ENCODE results near the gene EGLN3. TPM values are rescaled to one million over a fixed set of nuclear protein-coding genes. Genes with fewer than 3 reads are reported as not detected.

The EGLN3 gene
- total RNA-seq, 2 donors from 2014 or later: 10.3 to 16.9 TPM

DNA sequence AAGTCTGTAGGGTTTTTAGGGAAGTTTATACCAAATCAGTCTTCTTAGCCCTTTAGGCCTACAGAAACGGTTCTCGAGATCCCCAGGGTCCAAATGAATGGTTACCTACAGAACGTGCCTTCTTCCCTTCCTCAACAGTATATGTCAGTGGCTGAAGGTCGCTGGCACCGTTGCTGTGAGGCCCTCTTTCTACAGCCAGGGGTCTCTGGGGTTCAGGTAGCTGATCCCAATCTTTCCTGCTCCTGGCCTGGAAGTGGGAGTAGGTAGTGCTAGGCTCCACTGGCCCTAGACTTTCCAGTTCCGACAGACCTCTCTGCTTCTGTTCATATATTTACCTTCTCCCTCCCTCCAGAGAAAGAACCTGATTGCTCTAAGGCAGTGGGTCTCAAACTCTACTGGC is 6.4 kb upstream of the EGLN3 start:
- H3K36me3 Mint-ChIP-seq (ENCODE audit: low read depth): peaks cover 2% of the 10 kb centered on the region
- ATAC-seq (no peak), DNase-seq (no peak)
- no peaks in the 10 kb centered on the region for H3K9me3 ChIP-seq (ENCODE audit: control insufficient read depth, low read length, poor library complexity, severe bottlenecking)
- H3K4me1 Mint-ChIP-seq: peaks cover 9% of the 10 kb centered on the region
- peaks cover 13% of the 10 kb centered on the region for H3K27me3 Mint-ChIP-seq
- no peak overlapping the region for H3K27ac Mint-ChIP-seq
- no peak overlapping the region for H3K4me3 Mint-ChIP-seq

DNA sequence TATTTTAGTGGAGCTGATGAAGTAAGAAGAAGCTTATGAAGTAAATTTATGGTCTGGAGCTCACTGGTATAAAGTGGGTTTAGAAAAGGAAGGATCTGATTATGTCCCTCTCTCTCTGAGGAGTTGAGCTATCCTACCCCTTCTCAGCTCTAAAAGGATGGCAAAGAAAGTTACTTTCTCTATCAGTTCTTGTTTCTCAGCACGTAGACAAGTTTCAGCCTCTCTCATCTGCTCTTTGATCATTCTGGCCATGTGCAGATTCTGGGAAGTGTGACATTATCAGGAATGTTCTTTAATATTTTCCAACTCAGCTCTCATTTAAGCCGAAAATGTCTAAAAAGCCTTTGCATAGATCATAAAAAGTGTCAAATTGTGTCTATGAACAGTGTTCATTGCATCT is 5.8 kb upstream of the EGLN3 start:
- DNase-seq (no peak), ATAC-seq (no peak)
- Mint-ChIP-seq H3K27me3 (peaks cover 15% of the 10 kb centered on the region), H3K4me3 (no peak overlapping the region), H3K4me1 (peaks cover 10% of the 10 kb centered on the region), H3K36me3 (ENCODE audit: low read depth) (peaks cover 2% of the 10 kb centered on the region), H3K27ac (no peak overlapping the region)
- H3K9me3 ChIP-seq (ENCODE audit: control insufficient read depth, low read length, poor library complexity, severe bottlenecking): no peaks in the 10 kb centered on the region

DNA sequence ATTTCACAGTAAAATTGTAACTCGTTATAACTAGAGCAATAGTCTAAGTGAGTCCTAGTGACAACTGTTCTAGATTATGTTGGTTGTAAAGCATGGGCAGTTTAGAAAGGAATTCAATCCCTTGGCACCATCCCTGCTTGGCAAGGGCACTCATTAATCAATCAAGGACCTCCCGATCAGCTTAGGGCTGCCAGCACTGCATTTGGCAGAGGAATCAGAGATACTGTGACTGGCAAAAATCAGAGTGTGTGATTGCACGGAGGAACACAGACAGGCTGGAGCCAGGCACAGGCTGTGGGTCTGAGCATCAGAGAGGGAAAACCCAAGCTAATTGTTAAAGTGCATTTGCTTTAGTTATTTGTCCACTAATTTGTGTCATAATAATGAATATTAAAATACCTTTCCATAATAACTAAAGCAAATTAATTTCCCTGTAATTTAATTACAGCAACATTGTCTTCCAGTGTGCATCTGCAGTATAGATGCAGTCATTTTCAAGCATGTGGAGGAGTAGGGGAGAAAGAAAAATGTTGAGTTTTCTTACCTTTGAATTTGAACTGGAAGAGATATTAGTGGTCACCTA is 3.2 kb upstream of the EGLN3 start:
- Mint-ChIP-seq H3K36me3 (ENCODE audit: low read depth) (peaks cover 2% of the 10 kb centered on the region), H3K27ac (no peak overlapping the region), H3K27me3 (peaks cover 15% of the 10 kb centered on the region), H3K4me3 (no peak overlapping the region), H3K4me1 (peaks cover 12% of the 10 kb centered on the region)
- ATAC-seq (no peak), DNase-seq (no peak)
- peaks cover 2% of the 10 kb centered on the region for H3K9me3 ChIP-seq (ENCODE audit: control insufficient read depth, low read length, poor library complexity, severe bottlenecking)

DNA sequence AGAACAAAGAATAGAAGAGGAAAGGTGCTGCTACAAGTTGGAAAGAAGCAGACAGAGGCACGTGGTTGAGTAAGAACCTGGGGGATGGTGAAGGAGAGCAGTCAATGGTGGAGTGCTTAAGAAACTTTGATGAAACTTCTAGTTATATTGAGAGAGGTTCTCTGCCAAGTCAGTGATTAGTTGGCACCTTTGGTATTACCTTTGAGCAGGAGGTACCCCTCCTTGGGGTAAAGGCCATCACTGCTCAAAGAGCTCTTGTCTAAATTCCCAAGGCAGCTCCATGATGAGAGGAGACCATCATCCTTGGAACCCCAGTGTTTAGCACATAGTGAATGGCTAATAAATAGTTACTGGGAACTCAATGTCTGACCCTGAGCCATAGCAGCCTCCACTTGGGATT is 1.7 kb upstream of the EGLN3 start:
- H3K36me3 Mint-ChIP-seq (ENCODE audit: low read depth): peaks cover 2% of the 10 kb centered on the region
- no peak for DNase-seq
- no peak for ATAC-seq
- peaks cover 15% of the 10 kb centered on the region for H3K27me3 Mint-ChIP-seq
- H3K27ac Mint-ChIP-seq: no peak overlapping the region
- peaks cover 2% of the 10 kb centered on the region for H3K9me3 ChIP-seq (ENCODE audit: control insufficient read depth, low read length, poor library complexity, severe bottlenecking)
- H3K4me1 Mint-ChIP-seq: peaks cover 21% of the 10 kb centered on the region
- H3K4me3 Mint-ChIP-seq: no peak overlapping the region

DNA sequence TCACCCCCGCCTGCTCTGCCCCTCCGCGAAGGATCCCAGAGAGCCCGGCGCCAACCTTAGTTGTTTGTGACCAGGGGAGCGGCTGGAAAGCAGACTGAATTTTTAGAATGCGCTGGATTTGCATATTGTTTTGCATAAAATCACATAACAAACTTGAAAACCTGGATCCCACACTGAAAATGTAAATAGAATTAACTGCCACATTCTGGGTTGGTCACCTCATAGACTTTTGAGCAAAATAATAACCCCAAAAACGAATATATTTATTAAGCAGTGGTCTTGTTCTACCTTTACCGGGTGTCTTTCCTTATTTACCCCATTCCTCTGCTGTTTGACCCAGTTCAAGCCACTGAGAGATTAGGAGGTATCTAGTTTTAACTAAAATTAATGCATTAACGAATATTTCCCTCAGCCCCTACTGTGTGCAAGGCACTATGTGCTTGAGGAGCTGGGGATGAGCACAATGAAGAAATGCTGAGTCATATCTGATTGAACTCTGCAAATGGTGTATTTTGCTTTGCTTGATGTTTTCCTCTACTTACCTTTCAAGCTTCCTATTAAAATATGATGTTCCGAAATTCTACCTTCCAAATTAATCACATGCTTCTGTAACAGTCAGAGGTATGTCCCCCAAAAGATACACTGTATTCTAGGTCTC is 438 bp upstream of the EGLN3 start:
- peaks cover 2% of the 10 kb centered on the region for H3K9me3 ChIP-seq (ENCODE audit: control insufficient read depth, low read length, poor library complexity, severe bottlenecking)
- H3K36me3 Mint-ChIP-seq (ENCODE audit: low read depth): peaks cover 2% of the 10 kb centered on the region
- H3K27me3 Mint-ChIP-seq: peaks cover 15% of the 10 kb centered on the region
- ATAC-seq (no peak), DNase-seq (no peak)
- no peak overlapping the region for H3K27ac Mint-ChIP-seq
- peak overlapping the region; percentile 92 for H3K4me3 Mint-ChIP-seq
- H3K4me1 Mint-ChIP-seq: peaks cover 23% of the 10 kb centered on the region

DNA sequence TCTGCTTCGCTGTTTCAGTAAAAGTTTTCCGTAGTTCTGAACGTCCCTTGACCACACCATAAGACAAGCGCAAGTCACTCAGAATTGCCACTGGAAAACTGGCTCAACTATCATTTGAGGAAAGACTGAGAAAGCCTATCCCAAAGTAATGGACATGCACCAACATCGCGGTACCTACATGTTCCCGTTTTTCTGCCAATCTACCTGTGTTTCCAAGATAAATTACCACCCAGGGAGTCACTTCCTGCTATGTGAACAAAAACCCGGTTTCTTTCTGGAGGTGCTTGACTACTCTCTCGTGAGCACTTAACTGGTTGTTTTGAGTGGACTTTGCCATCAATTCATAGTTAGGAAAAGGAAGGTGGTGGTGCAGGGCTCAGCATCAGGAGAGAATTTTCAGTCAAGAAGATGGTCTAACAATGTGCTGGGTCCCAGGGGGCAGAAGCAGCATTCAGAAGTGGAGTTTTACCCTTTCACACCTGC is 1.4 kb downstream of the EGLN3 start:
- DNase-seq (no peak), ATAC-seq (no peak)
- H3K27ac Mint-ChIP-seq: peak overlapping the region; percentile 57

DNA sequence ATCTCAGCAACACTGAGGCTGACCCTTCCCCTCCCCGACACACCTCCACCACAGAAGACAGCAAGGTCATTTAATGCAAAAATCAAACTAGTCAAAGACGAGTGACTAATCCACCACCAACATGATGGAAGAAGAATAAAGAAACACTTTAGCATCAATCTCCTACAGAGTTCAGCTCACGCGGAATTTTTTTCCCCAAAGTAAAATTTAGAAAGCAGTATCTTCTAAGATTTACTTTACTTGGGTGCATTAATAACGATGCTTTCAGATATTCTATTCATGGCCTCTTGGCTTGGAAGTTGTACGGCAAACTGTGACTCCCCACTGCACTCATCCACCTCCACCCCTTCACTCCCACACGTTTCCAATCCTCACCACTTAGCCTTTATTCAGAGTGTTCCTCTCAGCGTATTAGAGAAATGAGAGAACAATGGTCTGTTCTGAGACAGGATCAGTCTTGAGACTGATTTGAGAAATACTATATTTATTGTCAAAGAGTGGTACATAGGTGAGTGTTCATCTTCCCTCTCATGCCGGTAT is 1.9 kb downstream of the EGLN3 start:
- H3K27me3 Mint-ChIP-seq: peaks cover 10% of the 10 kb centered on the region
- ATAC-seq: no peak
- peaks cover 29% of the 10 kb centered on the region for H3K4me1 Mint-ChIP-seq
- peaks cover 2% of the 10 kb centered on the region for H3K9me3 ChIP-seq (ENCODE audit: control insufficient read depth, low read length, poor library complexity, severe bottlenecking)
- DNase-seq: no peak
- peak overlapping the region; percentile 57 for H3K27ac Mint-ChIP-seq
- peak overlapping the region; percentile 92 for H3K4me3 Mint-ChIP-seq
- H3K36me3 Mint-ChIP-seq (ENCODE audit: low read depth): peaks cover 2% of the 10 kb centered on the region

More for the DNA sequence above, 1.4 kb downstream of the EGLN3 start:
- peak overlapping the region; percentile 92 for H3K4me3 Mint-ChIP-seq
- peaks cover 2% of the 10 kb centered on the region for H3K9me3 ChIP-seq (ENCODE audit: control insufficient read depth, low read length, poor library complexity, severe bottlenecking)
- H3K4me1 Mint-ChIP-seq: peaks cover 26% of the 10 kb centered on the region
- H3K27me3 Mint-ChIP-seq: peaks cover 10% of the 10 kb centered on the region
- H3K36me3 Mint-ChIP-seq (ENCODE audit: low read depth): peaks cover 2% of the 10 kb centered on the region

DNA sequence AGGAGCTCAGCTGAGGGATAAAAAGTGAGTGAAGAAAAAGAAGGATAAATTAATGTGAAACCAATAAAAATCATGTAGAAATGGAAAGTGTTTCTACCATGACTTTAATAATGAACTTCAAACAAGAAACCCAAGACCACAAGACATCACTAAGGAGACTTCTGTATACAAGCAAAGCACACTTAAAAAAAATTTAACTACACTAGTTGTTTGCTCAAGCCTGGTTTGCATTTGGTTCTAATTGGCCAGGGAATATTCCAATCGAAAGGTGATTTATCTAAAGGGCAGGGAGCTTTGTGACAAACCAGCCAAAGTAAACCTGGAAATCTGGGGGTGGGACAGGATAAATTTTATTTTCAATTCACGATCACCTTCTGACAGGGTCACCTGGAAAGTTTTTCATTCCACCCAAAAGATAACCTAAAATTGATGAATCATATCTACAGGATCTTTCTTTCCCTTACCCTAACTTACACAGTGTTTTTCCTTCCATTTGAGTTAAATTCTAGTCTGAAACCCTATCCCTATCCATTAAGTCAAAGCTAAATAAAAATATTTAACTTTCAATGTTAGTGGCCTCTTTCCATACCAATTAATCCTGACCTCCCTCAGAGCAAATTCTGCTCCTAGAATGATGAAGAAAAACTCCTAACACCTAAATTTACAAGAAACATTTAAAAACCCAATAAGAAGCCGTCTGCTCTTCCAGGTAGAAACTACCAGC is 2.6 kb downstream of the EGLN3 start:
- no peak for ATAC-seq
- Mint-ChIP-seq H3K36me3 (ENCODE audit: low read depth) (peaks cover 2% of the 10 kb centered on the region), H3K27me3 (peaks cover 10% of the 10 kb centered on the region), H3K4me1 (peaks cover 29% of the 10 kb centered on the region), H3K27ac (peak overlapping the region; percentile 57), H3K4me3 (peak overlapping the region; percentile 92)
- peaks cover 2% of the 10 kb centered on the region for H3K9me3 ChIP-seq (ENCODE audit: control insufficient read depth, low read length, poor library complexity, severe bottlenecking)
- DNase-seq: no peak

DNA sequence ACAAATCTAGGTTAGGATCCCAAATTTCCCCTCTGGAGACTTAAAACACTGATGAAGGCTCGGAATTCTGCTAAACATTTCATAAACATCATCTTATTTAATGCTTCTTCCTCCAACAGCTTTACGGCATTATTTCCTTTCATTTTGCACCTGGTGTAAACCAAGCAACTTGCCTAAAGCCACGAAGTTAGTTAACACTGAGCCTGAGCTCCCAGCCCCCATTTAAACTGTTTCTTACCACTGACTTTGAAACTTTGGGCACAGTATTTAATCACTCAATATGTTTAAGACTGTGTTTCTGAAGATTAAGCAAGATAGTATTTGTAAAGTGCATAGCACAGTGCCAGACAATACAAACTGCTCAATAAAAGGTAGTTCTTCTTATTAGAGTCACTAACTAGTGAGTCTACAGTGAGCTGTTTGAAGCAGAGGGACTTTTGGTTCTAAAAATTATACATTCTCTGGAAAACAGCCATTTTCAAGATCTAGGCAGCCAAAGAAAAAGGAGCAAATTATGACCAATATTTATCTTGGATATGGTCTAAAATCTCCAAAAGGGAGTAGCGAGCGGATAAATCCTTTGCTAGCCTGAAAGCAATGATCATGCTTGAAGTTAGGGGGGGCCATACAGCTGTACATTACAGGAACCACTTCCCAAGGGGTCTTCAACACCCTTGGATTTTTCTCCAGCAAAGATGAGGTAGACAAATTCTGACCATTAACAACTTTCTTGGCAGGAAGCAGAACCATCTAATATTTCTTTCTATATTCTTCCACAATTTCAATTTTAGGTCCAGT is 4.0 kb downstream of the EGLN3 start:
- ATAC-seq (no peak), DNase-seq (no peak)
- peaks cover 29% of the 10 kb centered on the region for H3K4me1 Mint-ChIP-seq
- no peaks in the 10 kb centered on the region for H3K27me3 Mint-ChIP-seq
- peaks cover 2% of the 10 kb centered on the region for H3K9me3 ChIP-seq (ENCODE audit: control insufficient read depth, low read length, poor library complexity, severe bottlenecking)
- no peak overlapping the region for H3K27ac Mint-ChIP-seq
- H3K36me3 Mint-ChIP-seq (ENCODE audit: low read depth): peaks cover 2% of the 10 kb centered on the region
- H3K4me3 Mint-ChIP-seq: peak overlapping the region; percentile 68

DNA sequence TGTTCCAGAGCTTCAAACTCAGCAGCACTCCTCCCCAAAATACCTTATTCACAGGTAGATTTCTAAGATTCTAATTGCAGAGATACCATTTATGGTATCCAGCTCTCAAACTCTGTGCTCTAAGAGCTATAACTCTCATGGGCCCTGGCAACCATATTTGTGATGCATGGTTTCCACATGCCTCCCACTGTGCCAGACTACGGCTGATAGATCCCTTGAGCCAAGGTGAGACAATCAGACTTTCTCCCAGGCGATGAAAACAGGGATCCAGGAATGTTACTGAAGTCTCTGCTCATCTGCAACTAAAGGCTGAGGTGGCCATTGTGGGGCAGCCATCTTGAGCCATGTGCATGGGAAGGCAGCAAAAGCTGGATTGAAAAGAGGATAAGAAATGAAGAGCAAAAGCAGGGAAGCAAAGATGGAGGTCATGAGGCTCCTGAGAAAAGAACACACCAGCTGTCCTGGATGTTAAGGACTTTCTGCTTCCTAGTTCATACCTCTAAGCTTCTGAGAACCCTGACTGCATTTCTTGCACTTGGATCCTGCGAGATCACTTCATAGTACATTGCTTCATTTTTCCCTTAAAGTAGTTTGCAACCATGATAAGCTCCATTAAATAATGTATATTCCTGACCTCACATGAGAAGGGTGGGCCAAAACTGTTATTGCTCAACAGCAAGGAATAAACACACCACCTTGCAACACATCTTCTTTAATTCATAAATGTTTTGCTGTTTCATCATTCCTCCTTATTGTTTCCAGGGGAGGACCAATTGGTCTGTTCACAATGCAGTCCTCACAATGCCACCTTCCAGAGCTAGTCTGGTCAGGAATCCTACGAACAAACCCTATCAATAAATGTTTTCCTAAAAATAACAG is 5.4 kb downstream of the EGLN3 start:
- H3K27me3 Mint-ChIP-seq: no peaks in the 10 kb centered on the region
- DNase-seq: no peak
- ATAC-seq: no peak
- H3K4me3 Mint-ChIP-seq: no peak overlapping the region
- H3K4me1 Mint-ChIP-seq: peaks cover 22% of the 10 kb centered on the region
- H3K36me3 Mint-ChIP-seq (ENCODE audit: low read depth): no peaks in the 10 kb centered on the region
- peaks cover under 1% of the 10 kb centered on the region for H3K9me3 ChIP-seq (ENCODE audit: control insufficient read depth, low read length, poor library complexity, severe bottlenecking)
- no peak overlapping the region for H3K27ac Mint-ChIP-seq

DNA sequence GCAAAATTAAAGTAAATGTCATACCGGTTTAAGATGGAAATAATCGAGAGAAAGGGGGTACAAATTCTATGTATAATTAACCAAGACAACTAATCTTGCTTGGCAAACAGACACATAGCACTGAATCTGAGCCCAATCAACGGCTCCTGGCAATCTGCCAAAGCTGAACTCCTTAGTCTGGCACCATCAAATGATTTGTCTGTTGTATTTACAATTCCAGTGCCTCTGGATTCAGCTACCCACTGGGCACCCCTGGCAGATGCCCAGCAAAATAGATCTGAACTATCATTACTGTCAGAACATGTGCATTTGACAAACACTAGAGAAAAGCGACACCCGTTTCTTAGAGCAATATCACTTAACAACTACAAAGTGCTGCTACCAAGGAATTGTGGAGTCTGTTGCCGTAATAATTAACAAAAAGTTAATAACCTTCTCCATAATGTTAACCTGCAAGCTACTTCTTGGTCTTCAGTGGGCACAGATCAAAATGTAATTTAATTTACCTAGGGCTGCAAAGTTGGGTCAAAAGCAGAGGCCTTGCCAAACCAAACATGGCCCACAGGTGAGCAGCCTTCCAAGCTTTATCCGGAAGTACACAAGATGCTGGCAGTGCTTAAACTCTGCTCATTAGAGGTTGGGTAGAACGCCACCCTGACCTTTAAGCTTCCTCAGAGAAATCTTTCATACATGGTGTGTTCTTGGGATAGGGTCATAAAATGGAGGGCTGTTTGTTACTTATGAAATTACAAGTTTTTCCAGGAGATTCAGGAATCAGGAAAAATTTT is 7.6 kb downstream of the EGLN3 start:
- Mint-ChIP-seq H3K27ac (no peak overlapping the region), H3K36me3 (ENCODE audit: low read depth) (no peaks in the 10 kb centered on the region), H3K4me1 (peaks cover 10% of the 10 kb centered on the region), H3K4me3 (no peak overlapping the region), H3K27me3 (no peaks in the 10 kb centered on the region)
- ATAC-seq (no peak), DNase-seq (no peak)
- no peaks in the 10 kb centered on the region for H3K9me3 ChIP-seq (ENCODE audit: control insufficient read depth, low read length, poor library complexity, severe bottlenecking)
